HepG2 (cell line): Measurements from ENCODE around the gene NXPH1.

ENCODE experiments used
- EHMT2 ChIP-seq: fragments of 200-600 bp; sonication (generic); IDR thresholded peaks from 2 replicates; pipeline ENCODE4 v1.7.0; 2017; ENCODE audit warnings: antibody characterized with exemption, low read depth, low read length, borderline replicate concordance
- RELA ChIP-seq: sonication (generic); formaldehyde crosslinking; IDR thresholded peaks from 2 replicates; pipeline ENCODE4 v1.4.0; 2020; ENCODE audit warnings: missing genetic modification reagents
- RFX5 ChIP-seq: IDR thresholded peaks from 2 replicates; pipeline ENCODE4 v1.6.1; 2011; ENCODE audit warnings: low read depth, low read length, improper control_type of control experiment
- SMARCC2 ChIP-seq: fragments of 450-650 bp; IDR thresholded peaks from 2 replicates; pipeline ENCODE4 v1.6.1; 2017; ENCODE audit warnings: antibody characterized with exemption, mild to moderate bottlenecking
- ZNF281 ChIP-seq: sonication (generic); formaldehyde crosslinking; IDR thresholded peaks from 2 replicates; pipeline ENCODE4 v1.4.0; 2020; ENCODE audit warnings: missing genetic modification reagents, borderline replicate concordance
- ZNF558 ChIP-seq: sonication (generic); formaldehyde crosslinking; IDR thresholded peaks from 2 replicates; pipeline ENCODE4 v1.9.0; 2022; ENCODE audit warnings: mild to moderate bottlenecking, missing genetic modification reagents, borderline replicate concordance

GRCh38 chr7:8742837-8743236 is 309.4 kb downstream of the NXPH1 start:
- TF ChIP-seq EHMT2 (no peak), RELA (CRISPR knock-in tag) (no peak), SMARCC2 (no peak), ZNF281 (CRISPR knock-in tag) (no peak), RFX5 (no peak), ZNF558 (no peak)
